ENCODE data around the gene DIP2C.

DIP2C gene

DNA sequence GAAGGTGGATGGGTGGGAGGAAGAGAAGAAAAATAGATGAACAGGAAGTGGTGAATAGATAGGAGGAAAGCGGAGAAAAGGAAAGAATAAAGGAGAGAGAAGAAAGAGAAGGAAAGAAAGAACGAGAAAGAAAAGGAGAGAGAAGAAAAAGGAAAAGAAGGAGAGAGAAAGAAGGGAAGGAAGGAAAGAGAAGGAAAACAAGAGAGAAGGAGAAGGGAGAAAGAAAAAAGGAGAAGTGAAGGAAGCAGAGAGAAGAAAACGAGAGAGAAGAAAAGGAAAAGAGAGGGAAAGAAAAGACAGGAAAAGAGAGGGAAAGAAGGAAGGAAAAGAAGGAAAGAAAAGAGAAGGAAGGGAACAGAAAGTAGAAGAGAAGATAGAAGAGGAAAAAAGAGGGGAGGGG lies 211.8 kb downstream of the DIP2C start:
- TF ChIP-seq, protein P1, sequence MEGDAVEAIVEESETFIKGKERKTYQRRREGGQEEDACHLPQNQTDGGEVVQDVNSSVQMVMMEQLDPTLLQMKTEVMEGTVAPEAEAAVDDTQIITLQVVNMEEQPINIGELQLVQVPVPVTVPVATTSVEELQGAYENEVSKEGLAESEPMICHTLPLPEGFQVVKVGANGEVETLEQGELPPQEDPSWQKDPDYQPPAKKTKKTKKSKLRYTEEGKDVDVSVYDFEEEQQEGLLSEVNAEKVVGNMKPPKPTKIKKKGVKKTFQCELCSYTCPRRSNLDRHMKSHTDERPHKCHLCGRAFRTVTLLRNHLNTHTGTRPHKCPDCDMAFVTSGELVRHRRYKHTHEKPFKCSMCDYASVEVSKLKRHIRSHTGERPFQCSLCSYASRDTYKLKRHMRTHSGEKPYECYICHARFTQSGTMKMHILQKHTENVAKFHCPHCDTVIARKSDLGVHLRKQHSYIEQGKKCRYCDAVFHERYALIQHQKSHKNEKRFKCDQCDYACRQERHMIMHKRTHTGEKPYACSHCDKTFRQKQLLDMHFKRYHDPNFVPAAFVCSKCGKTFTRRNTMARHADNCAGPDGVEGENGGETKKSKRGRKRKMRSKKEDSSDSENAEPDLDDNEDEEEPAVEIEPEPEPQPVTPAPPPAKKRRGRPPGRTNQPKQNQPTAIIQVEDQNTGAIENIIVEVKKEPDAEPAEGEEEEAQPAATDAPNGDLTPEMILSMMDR (IDR thresholded peaks at IDR 0.05; ENCODE audit: low read depth, low read length, missing control alignments): no peak
- Histone ChIP-seq H3K4me3 (ENCODE audit: low read depth, low read length) (no peak overlapping the region), H3K27ac (no peak overlapping the region), H3K27me3 (replicated peaks) (no peaks in the 10 kb centered on the region), H3K36me3 (replicated peaks) (no peaks in the 10 kb centered on the region)
- in situ Hi-C loops (cut with HindIII; ENCODE audit: low pct_ligation_motif_present, low sequenced_read_pairs): no loop called here
- DNase-seq: no peak

DNA sequence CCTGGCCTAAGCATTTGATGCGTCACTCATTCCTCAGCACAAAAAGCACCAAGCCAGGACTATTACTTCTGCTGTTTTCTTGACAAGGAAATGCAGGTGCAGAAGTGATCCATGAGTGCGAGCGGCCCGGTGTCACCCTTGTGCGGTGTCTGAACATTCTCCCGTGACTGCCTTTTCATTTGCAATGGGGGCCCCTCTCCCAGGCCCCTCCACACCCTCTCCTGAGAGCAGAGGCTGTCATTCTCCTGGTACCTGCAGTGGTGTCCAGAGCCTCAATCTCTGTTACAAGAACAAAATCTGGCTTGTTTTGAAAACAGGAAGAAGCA lies 213.1 kb downstream of the DIP2C start:
- Histone ChIP-seq H3K36me3 (replicated peaks) (peaks cover 3% of the 10 kb centered on the region), H3K4me3 (ENCODE audit: low read depth, low read length) (no peak overlapping the region), H3K27me3 (replicated peaks) (no peaks in the 10 kb centered on the region), H3K27ac (no peak overlapping the region)
- no peak for DNase-seq
- in situ Hi-C loops (cut with HindIII; ENCODE audit: low pct_ligation_motif_present, low sequenced_read_pairs): no loop called here
- TF ChIP-seq, protein P1 (IDR thresholded peaks at IDR 0.05; ENCODE audit: low read depth, low read length, missing control alignments): no peak

- Histone ChIP-seq H3K4me3 (ENCODE audit: low read depth, low read length) (no peak overlapping the region), H3K36me3 (replicated peaks) (peaks cover 3% of the 10 kb centered on the region), H3K27me3 (replicated peaks) (no peaks in the 10 kb centered on the region), H3K27ac (no peak overlapping the region)
- in situ Hi-C loops (cut with HindIII; ENCODE audit: low pct_ligation_motif_present, low sequenced_read_pairs): no loop called here
- DNase-seq: no peak
- TF ChIP-seq, protein P1 (IDR thresholded peaks at IDR 0.05; ENCODE audit: low read depth, low read length, missing control alignments): no peak
Observed at GRCh38 chr10:475709-476454, 213.6 kb downstream of the DIP2C start.

DNA sequence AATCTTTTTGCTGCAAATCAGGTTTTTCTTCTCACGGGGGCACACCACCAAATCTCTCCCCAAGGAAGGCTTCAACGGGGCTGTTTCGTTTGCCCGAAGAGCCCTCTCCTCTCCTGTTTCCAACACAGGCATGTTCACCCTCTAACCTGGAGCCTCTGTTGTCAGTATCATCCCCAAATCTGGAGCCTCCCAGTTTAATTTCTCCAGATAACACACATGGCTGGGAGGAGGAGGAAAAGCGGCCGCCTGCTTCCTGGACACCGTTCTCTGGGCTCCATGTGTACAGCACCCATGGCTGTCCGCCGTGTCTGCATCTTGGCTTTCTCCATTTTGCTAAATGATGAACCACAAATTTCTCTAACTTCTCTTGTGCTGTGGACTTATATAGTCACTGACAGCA lies 214.5 kb downstream of the DIP2C start:
- H3K4me3 ChIP-seq (ENCODE audit: low read depth, low read length): no peak overlapping the region
- TF ChIP-seq, protein P1 (IDR thresholded peaks at IDR 0.05; ENCODE audit: low read depth, low read length, missing control alignments): no peak
- no peak for DNase-seq
- peaks cover 3% of the 10 kb centered on the region for H3K36me3 ChIP-seq (replicated peaks)
- in situ Hi-C loops (cut with HindIII; ENCODE audit: low pct_ligation_motif_present, low sequenced_read_pairs): no loop called here
- no peaks in the 10 kb centered on the region for H3K27me3 ChIP-seq (replicated peaks)
- no peak overlapping the region for H3K27ac ChIP-seq

DNA sequence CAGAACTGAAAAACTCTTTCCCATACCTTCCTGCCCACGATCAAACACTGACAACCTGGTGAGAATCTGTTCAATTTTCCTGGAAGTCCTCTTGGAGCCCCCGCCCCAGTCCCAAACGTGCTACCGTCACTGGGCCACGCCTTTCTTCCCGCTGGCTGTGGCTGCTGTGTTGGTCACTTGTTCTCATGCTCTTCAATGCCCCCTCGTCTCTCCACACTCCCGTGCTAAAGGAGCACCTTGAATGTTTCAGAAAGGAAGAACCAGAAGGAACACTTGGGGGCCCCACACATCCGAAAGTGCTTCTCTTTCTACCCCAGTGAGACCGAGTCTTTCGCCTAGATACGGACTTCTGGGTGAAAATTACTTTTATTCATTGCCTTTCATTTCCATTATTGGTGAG lies 215.1 kb downstream of the DIP2C start:
- no peak for DNase-seq
- H3K27me3 ChIP-seq (replicated peaks): no peaks in the 10 kb centered on the region
- peaks cover 3% of the 10 kb centered on the region for H3K36me3 ChIP-seq (replicated peaks)
- in situ Hi-C loops (cut with HindIII; ENCODE audit: low pct_ligation_motif_present, low sequenced_read_pairs): no loop called here
- no peak overlapping the region for H3K27ac ChIP-seq
- H3K4me3 ChIP-seq (ENCODE audit: low read depth, low read length): no peak overlapping the region
- TF ChIP-seq, protein P1 (IDR thresholded peaks at IDR 0.05; ENCODE audit: low read depth, low read length, missing control alignments): no peak

All from brain microvascular endothelial cell (primary cell).